MM.1S (cell line): ENCODE data around the gene TULP4.

Experiments
- DNase-seq: peaks from one replicate; pipeline ENCODE4 v3.0.0-alpha.2; 2015
- H2AFZ ChIP-seq: fragments of 300-600 bp; sonication (generic); 2 replicates; pipeline ENCODE4 v1.6.0; 2016; ENCODE audit warnings: antibody characterized with exemption, low read length
- H3F3A ChIP-seq: fragments of 300-600 bp; sonication (generic); 2 replicates; pipeline ENCODE4 v1.6.1; 2016; ENCODE audit warnings: mild to moderate bottlenecking, antibody characterized with exemption, low read length, moderate library complexity, mixed read lengths; ENCODE audit not compliant: insufficient read depth
- H3K27ac ChIP-seq: fragments of 300-600 bp; sonication (generic); 2 replicates; pipeline ENCODE4 v1.5.1; 2016; ENCODE audit warnings: mild to moderate bottlenecking, low read length
- H3K27me3 ChIP-seq: fragments of 300-600 bp; sonication (generic); replicated peaks from 2 replicates; pipeline ENCODE4 v1.6.0; 2016; ENCODE audit warnings: low read length; ENCODE audit not compliant: insufficient read depth
- H3K36me3 ChIP-seq: fragments of 300-600 bp; sonication (generic); replicated peaks from 2 replicates; pipeline ENCODE4 v1.6.1; 2016; ENCODE audit warnings: mild to moderate bottlenecking, low read length, mixed read lengths; ENCODE audit not compliant: insufficient read depth
- H3K4me1 ChIP-seq: fragments of 300-600 bp; sonication (generic); 2 replicates; pipeline ENCODE4 v1.6.1; 2016; ENCODE audit warnings: low read length, mixed read lengths
- H3K4me2 ChIP-seq: fragments of 300-600 bp; sonication (generic); 2 replicates; pipeline ENCODE4 v1.6.0; 2016; ENCODE audit warnings: low read depth, low read length
- H3K4me3 ChIP-seq: fragments of 300-600 bp; sonication (generic); 2 replicates; pipeline ENCODE4 v1.5.1; 2016; ENCODE audit warnings: low read length, mixed read lengths
- H3K79me2 ChIP-seq: fragments of 300-600 bp; sonication (generic); 2 replicates; pipeline ENCODE4 v1.6.1; 2016; ENCODE audit warnings: mixed run types, low read length, mixed read lengths
- H3K9ac ChIP-seq: fragments of 300-600 bp; sonication (generic); 2 replicates; pipeline ENCODE4 v1.6.1; 2016; ENCODE audit warnings: low read length, mixed read lengths
- H3K9me2 ChIP-seq: fragments of 300-600 bp; sonication (generic); replicated peaks from 2 replicates; pipeline ENCODE4 v1.6.1; 2016; ENCODE audit warnings: mild to moderate bottlenecking, low read length, mixed read lengths; ENCODE audit not compliant: insufficient read depth
- H3K9me3 ChIP-seq: fragments of 300-600 bp; sonication (generic); replicated peaks from 2 replicates; pipeline ENCODE4 v1.6.1; 2016; ENCODE audit warnings: mild to moderate bottlenecking, low read length, mixed read lengths; ENCODE audit not compliant: insufficient read depth
- H4K20me1 ChIP-seq: fragments of 300-600 bp; sonication (generic); 2 replicates; pipeline ENCODE4 v1.6.1; 2016; ENCODE audit warnings: mild to moderate bottlenecking, low read length, moderate library complexity, mixed read lengths; ENCODE audit not compliant: insufficient read depth
- EZH2 ChIP-seq: fragments of 300-600 bp; sonication (generic); optimal IDR thresholded peaks from 2 replicates; pipeline ENCODE3; 2017; ENCODE audit warnings: low read depth, mild to moderate bottlenecking, antibody characterized with exemption, low read length, mixed read lengths
- EZH2phosphoT487 ChIP-seq: fragments of 300-600 bp; sonication (generic); IDR thresholded peaks from 2 replicates; pipeline ENCODE4 v1.6.1; 2018; ENCODE audit warnings: antibody characterized with exemption, low read length
- TF ChIP-seq, protein P1 (sequence below): fragments of 300-600 bp; sonication (generic); IDR thresholded peaks from 2 replicates; pipeline ENCODE4 v1.5.1; 2016; ENCODE audit warnings: antibody characterized with exemption, low read length, mixed read lengths

The TULP4 gene

DNA sequence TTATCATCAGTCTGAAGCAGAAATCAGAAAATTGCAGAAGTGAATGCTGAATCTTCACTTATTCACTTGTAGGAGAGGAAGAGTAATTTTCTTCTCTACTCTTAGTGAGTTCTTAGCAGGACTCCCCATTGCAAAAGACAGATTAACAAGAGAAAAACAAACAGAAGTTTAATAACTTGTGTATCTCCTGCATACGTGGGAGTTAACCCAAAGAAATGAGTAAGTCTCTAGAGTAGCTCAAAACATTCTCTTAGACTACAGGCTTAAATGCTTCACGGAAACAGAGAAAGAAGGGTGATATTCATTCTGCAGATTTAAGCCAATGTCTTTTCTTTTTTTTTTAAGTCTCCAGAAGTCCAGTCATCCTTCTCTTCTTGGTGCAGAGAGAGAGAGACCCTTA lies 149.7 kb downstream of the TULP4 start:
- no peaks in the 10 kb centered on the region for H4K20me1 ChIP-seq
- TF ChIP-seq EZH2phosphoT487 (no peak), EZH2 (no peak)
- TF ChIP-seq, protein P1, sequence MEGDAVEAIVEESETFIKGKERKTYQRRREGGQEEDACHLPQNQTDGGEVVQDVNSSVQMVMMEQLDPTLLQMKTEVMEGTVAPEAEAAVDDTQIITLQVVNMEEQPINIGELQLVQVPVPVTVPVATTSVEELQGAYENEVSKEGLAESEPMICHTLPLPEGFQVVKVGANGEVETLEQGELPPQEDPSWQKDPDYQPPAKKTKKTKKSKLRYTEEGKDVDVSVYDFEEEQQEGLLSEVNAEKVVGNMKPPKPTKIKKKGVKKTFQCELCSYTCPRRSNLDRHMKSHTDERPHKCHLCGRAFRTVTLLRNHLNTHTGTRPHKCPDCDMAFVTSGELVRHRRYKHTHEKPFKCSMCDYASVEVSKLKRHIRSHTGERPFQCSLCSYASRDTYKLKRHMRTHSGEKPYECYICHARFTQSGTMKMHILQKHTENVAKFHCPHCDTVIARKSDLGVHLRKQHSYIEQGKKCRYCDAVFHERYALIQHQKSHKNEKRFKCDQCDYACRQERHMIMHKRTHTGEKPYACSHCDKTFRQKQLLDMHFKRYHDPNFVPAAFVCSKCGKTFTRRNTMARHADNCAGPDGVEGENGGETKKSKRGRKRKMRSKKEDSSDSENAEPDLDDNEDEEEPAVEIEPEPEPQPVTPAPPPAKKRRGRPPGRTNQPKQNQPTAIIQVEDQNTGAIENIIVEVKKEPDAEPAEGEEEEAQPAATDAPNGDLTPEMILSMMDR, result no peak
- no peaks in the 10 kb centered on the region for H3K79me2 ChIP-seq
- no peaks in the 10 kb centered on the region for H3K27me3 ChIP-seq
- no peaks in the 10 kb centered on the region for H3K9me3 ChIP-seq
- no peaks in the 10 kb centered on the region for H3K4me1 ChIP-seq
- H3K9ac ChIP-seq, result no peak overlapping the region
- DNase-seq, result no peak
- no peak overlapping the region for H3K27ac ChIP-seq
- H3F3A ChIP-seq, result no peaks in the 10 kb centered on the region
- no peak overlapping the region for H2AFZ ChIP-seq
- no peak overlapping the region for H3K4me3 ChIP-seq
- no peaks in the 10 kb centered on the region for H3K36me3 ChIP-seq
- no peaks in the 10 kb centered on the region for H3K9me2 ChIP-seq
- H3K4me2 ChIP-seq, result no peak overlapping the region

DNA sequence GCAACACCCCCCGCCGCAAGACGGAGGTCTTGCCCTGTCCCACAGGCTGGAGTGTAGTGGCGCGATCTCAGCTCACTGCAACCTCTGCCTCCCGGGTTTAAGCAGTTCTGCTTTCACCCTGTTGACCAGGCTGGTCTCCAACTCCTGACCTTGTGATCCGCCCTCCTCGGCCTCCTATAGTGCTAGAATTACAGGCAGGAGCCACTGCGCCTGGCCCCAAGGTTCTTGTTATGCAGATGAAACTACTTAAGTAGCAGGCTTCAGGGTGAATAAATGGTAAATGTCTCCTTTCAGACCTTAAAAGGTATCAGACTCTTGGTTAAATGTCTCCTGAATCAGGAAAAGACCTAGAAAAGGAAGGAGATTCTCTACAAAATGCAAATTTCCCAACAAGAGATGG lies 152.2 kb downstream of the TULP4 start:
- H3K9me3 ChIP-seq, result no peaks in the 10 kb centered on the region
- no peak overlapping the region for H3K4me2 ChIP-seq
- H3K4me1 ChIP-seq, result no peaks in the 10 kb centered on the region
- no peaks in the 10 kb centered on the region for H3K79me2 ChIP-seq
- no peak overlapping the region for H3K9ac ChIP-seq
- DNase-seq, result no peak
- H4K20me1 ChIP-seq, result no peaks in the 10 kb centered on the region
- no peak overlapping the region for H3K27ac ChIP-seq
- H2AFZ ChIP-seq, result no peak overlapping the region
- H3K9me2 ChIP-seq, result no peaks in the 10 kb centered on the region
- H3K27me3 ChIP-seq, result no peaks in the 10 kb centered on the region
- H3K4me3 ChIP-seq, result no peak overlapping the region
- H3K36me3 ChIP-seq, result no peaks in the 10 kb centered on the region
- no peaks in the 10 kb centered on the region for H3F3A ChIP-seq
- TF ChIP-seq, protein P1, result no peak
- TF ChIP-seq EZH2phosphoT487, result no peak
- TF ChIP-seq EZH2, result no peak

DNA sequence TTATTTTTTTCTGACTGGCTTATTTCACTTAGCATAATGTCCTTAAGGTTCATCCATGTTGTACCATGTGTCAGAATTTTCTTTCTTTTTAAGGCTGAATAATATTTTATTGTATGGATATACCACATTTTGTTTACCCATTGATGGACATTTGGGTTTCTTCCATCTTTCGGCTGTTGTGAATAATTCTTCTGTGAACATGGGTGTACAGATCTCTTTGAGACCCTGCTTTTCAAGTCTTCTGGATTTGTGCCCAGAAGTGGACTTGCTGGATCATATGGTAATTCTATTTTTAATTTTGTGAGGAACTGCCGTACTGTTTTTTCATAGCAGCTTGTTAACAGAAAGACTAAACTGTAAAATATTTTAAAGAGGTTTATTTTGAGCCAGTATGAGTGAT lies 153.0 kb downstream of the TULP4 start:
- Histone ChIP-seq H3K27ac (no peak overlapping the region), H3K4me3 (no peak overlapping the region), H3K4me2 (no peak overlapping the region), H3K79me2 (no peaks in the 10 kb centered on the region), H3K9ac (no peak overlapping the region), H3F3A (no peaks in the 10 kb centered on the region), H3K9me2 (no peaks in the 10 kb centered on the region), H3K27me3 (no peaks in the 10 kb centered on the region), H4K20me1 (no peaks in the 10 kb centered on the region), H3K36me3 (no peaks in the 10 kb centered on the region), H3K4me1 (no peaks in the 10 kb centered on the region), H2AFZ (no peak overlapping the region), H3K9me3 (no peaks in the 10 kb centered on the region)
- TF ChIP-seq EZH2 (no peak), EZH2phosphoT487 (no peak)
- TF ChIP-seq, protein P1, result no peak
- DNase-seq, result no peak
